Spleen (tissue), 7 donors: Measurements from ENCODE around the gene ALK.

Experiments used
- CTCF ChIP-seq, 11 experiments: fragments of 200-600 bp in 7 of 11; fragments of 450-650 bp in 4 of 11; sonication (generic) in 4 of 11; IDR thresholded peaks in 8 of 11; conservative IDR thresholded peaks in 3 of 11; 1 replicate in 7 of 11; 2 replicates in 4 of 11; pipeline versions ENCODE4 v1.4.0 to v1.8.0; 2016 to 2021; ENCODE audit warnings: antibody characterized with exemption in 11 of 11, inconsistent platforms in 4 of 11, mild to moderate bottlenecking in 1 of 11
- POLR2A ChIP-seq, 3 donors: fragments of 450-650 bp; IDR thresholded peaks; one replicate each; pipeline ENCODE4 v1.5.1; 2017; ENCODE audit warnings: antibody characterized with exemption in 3 of 3, mild to moderate bottlenecking in 1 of 3
- donor health status: DM: no; HTN: no; CAD: no; lungs with moderate emphysema.
- donor health status: DM: no; HTN: no; CAD: no.
- donor health status: DM: no; HTN: no; CAD: no.

DNA sequence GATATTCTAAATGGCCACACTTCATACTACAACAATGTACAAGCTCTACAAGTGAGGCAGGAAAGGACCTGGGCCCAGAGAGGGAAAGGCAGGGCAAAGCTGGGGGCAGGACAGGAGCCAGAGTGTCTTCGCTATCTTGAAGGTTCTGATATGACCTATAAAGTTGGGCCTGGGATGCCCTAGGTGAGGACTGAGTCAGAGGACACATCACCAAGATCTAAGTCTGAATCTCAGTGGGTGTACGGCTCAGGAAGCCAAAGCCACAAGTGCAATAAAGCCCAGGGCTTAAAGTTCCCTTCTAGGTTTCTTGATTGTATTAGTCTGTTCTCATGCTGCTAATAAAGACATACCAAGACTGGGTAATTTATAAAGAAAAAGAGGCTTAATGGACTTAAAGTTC lies 219.1 kb downstream of the ALK start:
- no peak for TF ChIP-seq POLR2A (IDR thresholded peaks at IDR 0.05)
- TF ChIP-seq CTCF (IDR thresholded peaks at IDR 0.05 in 8 of 11, conservative IDR thresholded peaks at IDR 0.05 in 3 of 11), result no peak
